Keratinocyte (primary cell): ENCODE results near the gene BAG5. TPM values are rescaled to one million over a fixed set of nuclear protein-coding genes. Genes with fewer than 3 reads are reported as not detected.

Experiments used
- DNase-seq: peaks from one replicate; pipeline ENCODE4 v3.0.0-alpha.2; 2011; ENCODE audit warnings: low read depth, missing footprints, low spot score
- FAIRE-seq: peaks from 2 replicates; lab custom pipeline; 2011; peaks lifted over from hg19 to GRCh38; lab: Jason Lieb, UNC
- H2AFZ ChIP-seq: 2 replicates; pipeline ENCODE4 v1.6.0; 2012; ENCODE audit warnings: low read length, control low read depth, inconsistent platforms; ENCODE audit not compliant: control insufficient read depth
- H3K27ac ChIP-seq: 2 replicates; pipeline ENCODE4 v1.5.1; 2011; ENCODE audit warnings: low read length; ENCODE audit not compliant: control insufficient read depth, insufficient read depth
- H3K27me3 ChIP-seq: 3 replicates; pipeline ENCODE4 v1.6.0; 2011; ENCODE audit warnings: low read length; ENCODE audit not compliant: control insufficient read depth, insufficient read depth; ENCODE audit errors: extremely low read depth
- H3K36me3 ChIP-seq, 2 experiments: 2 replicates in 1 of 2; 3 replicates in 1 of 2; pipeline ENCODE4 v1.5.1; 2011; ENCODE audit warnings: low read length in 2 of 2, mild to moderate bottlenecking in 1 of 2; ENCODE audit not compliant: control insufficient read depth in 2 of 2, insufficient read depth in 2 of 2; ENCODE audit errors: extremely low read depth in 1 of 2
- H3K4me1 ChIP-seq: 3 replicates; pipeline ENCODE4 v1.5.1; 2011; ENCODE audit warnings: low read length; ENCODE audit not compliant: control insufficient read depth, insufficient read depth; ENCODE audit errors: extremely low read depth
- H3K4me2 ChIP-seq: 3 replicates; pipeline ENCODE4 v1.6.0; 2011; ENCODE audit warnings: low read depth, low read length; ENCODE audit not compliant: control insufficient read depth, insufficient read depth; ENCODE audit errors: extremely low read depth
- H3K4me3 ChIP-seq, 3 experiments: fragments of 200-600 bp in 1 of 3; sonication (generic) in 1 of 3; 2 replicates in 2 of 3; 3 replicates in 1 of 3; pipeline ENCODE4 v1.5.1; 2011 to 2016; ENCODE audit warnings: low read length in 3 of 3, mild to moderate bottlenecking in 3 of 3, control low read depth in 2 of 3, inconsistent platforms in 1 of 3, low read depth in 1 of 3, mixed read lengths in 1 of 3, mixed run types in 1 of 3, moderate library complexity in 1 of 3; ENCODE audit not compliant: control insufficient read depth in 2 of 3, insufficient read depth in 2 of 3; ENCODE audit errors: extremely low read depth in 1 of 3
- H3K79me2 ChIP-seq: 2 replicates; pipeline ENCODE4 v1.6.0; 2012; ENCODE audit warnings: low read length; ENCODE audit not compliant: control insufficient read depth, insufficient read depth
- H3K9ac ChIP-seq: 3 replicates; pipeline ENCODE4 v1.6.0; 2011; ENCODE audit warnings: low read length; ENCODE audit not compliant: control insufficient read depth, insufficient read depth; ENCODE audit errors: extremely low read depth
- H3K9me1 ChIP-seq: 3 replicates; pipeline ENCODE4 v1.6.0; 2011; ENCODE audit warnings: low read length; ENCODE audit not compliant: control insufficient read depth, insufficient read depth; ENCODE audit errors: extremely low read depth
- H3K9me3 ChIP-seq: 2 replicates; pipeline ENCODE4 v1.5.1; 2012; ENCODE audit warnings: low read depth, low read length; ENCODE audit not compliant: control insufficient read depth
- H4K20me1 ChIP-seq: 3 replicates; pipeline ENCODE4 v1.6.0; 2011; ENCODE audit warnings: low read length; ENCODE audit not compliant: control insufficient read depth, insufficient read depth; ENCODE audit errors: extremely low read depth
- CTCF ChIP-seq, 3 experiments: IDR thresholded peaks in 1 of 3; conservative IDR thresholded peaks in 1 of 3; optimal IDR thresholded peaks in 1 of 3; 2 replicates in 2 of 3; 3 replicates in 1 of 3; pipeline versions ENCODE3 to v1.5.1; 2011; ENCODE audit warnings: low read length in 3 of 3, mild to moderate bottlenecking in 3 of 3, moderate library complexity in 2 of 3, control low read depth in 1 of 3, inconsistent platforms in 1 of 3; ENCODE audit not compliant: insufficient read depth in 2 of 3; ENCODE audit errors: extremely low read depth in 1 of 3
- EZH2 ChIP-seq: IDR thresholded peaks from one replicate; pipeline ENCODE4 v1.6.1; 2012; ENCODE audit warnings: inconsistent platforms, mild to moderate bottlenecking, low read length, moderate library complexity
- dilution Hi-C: fragments of 300-500 bp; cut with MboI; formaldehyde crosslinking; loops from one replicate; pipeline ENCODE4 v1.7.0; 2020; ENCODE audit warnings: low sequenced_read_pairs; ENCODE audit not compliant: extremely low pct_ligation_motif_present
- polyA plus RNA-seq, 5 experiments: library from polyadenylated mRNA; depleted of rRNA in 3 of 5; stranded (reverse) in 3 of 5; stranded (forward) in 1 of 5; unstranded in 1 of 5; fragments of >200 nt; gene quantifications; 1 replicate in 1 of 5; 2 replicates in 3 of 5; 3 replicates in 1 of 5; pipeline versions ENCODE4 v1.2.1 to v1.2.3, GENCODE V29; 2011 to 2012; ENCODE audit warnings: missing spikeins in 2 of 5, low read depth in 1 of 5, low replicate concordance in 1 of 5

BAG5 gene
- polyA plus RNA-seq, 1 donor (not counting 4 experiments of a cell fraction or from before 2014, with no cell fraction given), result 14.4 TPM

GRCh38 chr14:103530390-103530789, 32.1 kb downstream of the BAG5 start:
- no peak overlapping the region for H3K27ac ChIP-seq
- H3K4me3 ChIP-seq, result peak overlapping the region in 2 of 3 experiments; percentile 68 to 79
- no peak overlapping the region for H2AFZ ChIP-seq
- H3K4me2 ChIP-seq, result peak overlapping the region; percentile 94
- FAIRE-seq (no peak), DNase-seq (no peak)
- H3K9me1 ChIP-seq, result no peaks in the 10 kb centered on the region
- peaks cover 28% of the 10 kb centered on the region for H3K4me1 ChIP-seq
- H3K9me3 ChIP-seq, result no peaks in the 10 kb centered on the region
- H3K79me2 ChIP-seq, result peaks cover 32% of the 10 kb centered on the region
- H3K27me3 ChIP-seq, result no peaks in the 10 kb centered on the region
- H3K36me3 ChIP-seq, result peaks cover 8 to 19% of the 10 kb centered on the region in 2 experiments
- no peak for TF ChIP-seq EZH2
- TF ChIP-seq CTCF (optimal IDR thresholded peaks at IDR 0.05 in 1 of 3, IDR thresholded peaks at IDR 0.05 in 1 of 3, conservative IDR thresholded peaks at IDR 0.05 in 1 of 3; ENCODE audit: extremely low read depth in 1 of 3, insufficient read depth in 2 of 3, low read length in 3 of 3), result no peak
- H3K9ac ChIP-seq, result peak overlapping the region; percentile 83
- no peaks in the 10 kb centered on the region for H4K20me1 ChIP-seq
- dilution Hi-C loops, result no loop called here

- peaks cover 32% of the 10 kb centered on the region for H3K79me2 ChIP-seq
- peak overlapping the region; percentile 83 for H3K9ac ChIP-seq
- FAIRE-seq, result no peak
- H4K20me1 ChIP-seq, result no peaks in the 10 kb centered on the region
- H3K4me3 ChIP-seq, result peak overlapping the region; percentile 68 to 79 (median 72)
- TF ChIP-seq CTCF (optimal IDR thresholded peaks at IDR 0.05 in 1 of 3, IDR thresholded peaks at IDR 0.05 in 1 of 3, conservative IDR thresholded peaks at IDR 0.05 in 1 of 3; ENCODE audit: extremely low read depth in 1 of 3, insufficient read depth in 2 of 3, low read length in 3 of 3) (no peak), EZH2 (no peak)
- no peak for DNase-seq
- H3K4me1 ChIP-seq, result peaks cover 28% of the 10 kb centered on the region
- no peaks in the 10 kb centered on the region for H3K27me3 ChIP-seq
- no peaks in the 10 kb centered on the region for H3K9me1 ChIP-seq
- peaks cover 8 to 17% of the 10 kb centered on the region in 2 experiments for H3K36me3 ChIP-seq
- H2AFZ ChIP-seq, result peak overlapping the region; percentile 21
- dilution Hi-C loops, result no loop called here
- peak overlapping the region; percentile 94 for H3K4me2 ChIP-seq
- peak overlapping the region; percentile 68 for H3K27ac ChIP-seq
- H3K9me3 ChIP-seq, result no peaks in the 10 kb centered on the region
Measured at GRCh38 chr14:103529383-103530365, 32.8 kb downstream of the BAG5 start.
